Stimulated activated CD4-positive, alpha-beta T cell treated with anti-CD3 and anti-CD28 coated beads, Interleukin-1b, Interleukin-23, amount 100 ng/mL, for 48 hours (primary cell): Measurements from ENCODE around the gene DPP7.

Experiments used
- DNase-seq: peaks from one replicate; pipeline ENCODE4 v3.0.0-alpha.2; 2020

DPP7 gene

DNA sequence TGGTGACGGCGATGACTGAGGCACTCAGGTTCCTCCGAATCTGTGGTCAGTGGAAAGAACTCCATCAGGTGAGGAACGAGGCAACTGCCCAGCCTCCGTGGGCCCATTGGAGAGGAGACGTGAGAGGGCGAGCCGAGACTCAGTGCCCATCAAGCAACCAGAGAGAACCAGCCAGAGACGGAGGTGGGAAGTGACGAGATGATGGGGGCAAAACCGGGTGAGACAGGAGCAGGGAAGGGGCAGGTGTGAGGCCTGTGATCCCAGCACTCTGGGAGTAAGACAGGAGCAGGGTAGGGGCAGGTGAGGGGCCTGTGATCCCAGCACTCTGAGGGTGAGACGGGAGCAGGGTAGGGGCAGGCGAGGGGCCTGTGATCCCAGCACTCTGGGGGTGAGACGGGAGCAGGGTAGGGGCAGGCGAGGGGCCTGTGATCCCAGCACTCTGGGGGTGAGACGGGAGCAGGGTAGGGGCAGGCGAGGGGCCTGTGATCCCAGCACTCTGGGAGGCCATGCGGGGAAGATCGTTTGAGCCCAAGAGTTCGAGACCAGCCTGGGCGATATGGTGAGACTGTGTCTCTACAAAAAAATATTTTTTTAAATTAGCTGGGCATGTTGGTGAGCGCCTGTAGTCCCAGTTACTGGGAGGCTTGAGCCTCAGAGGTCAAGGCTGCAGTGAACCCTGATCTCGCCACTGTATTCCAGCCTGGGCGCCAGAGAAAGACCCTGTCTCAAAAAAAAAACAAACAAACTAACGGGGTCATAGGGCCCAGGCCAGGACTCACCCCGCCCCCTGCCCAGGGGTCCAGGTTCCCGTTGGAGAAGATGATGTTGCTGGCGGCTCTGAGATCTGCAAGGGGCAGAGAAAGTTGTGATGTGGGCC, 3.4 kb downstream of the DPP7 start:
- no peak for DNase-seq

DNA sequence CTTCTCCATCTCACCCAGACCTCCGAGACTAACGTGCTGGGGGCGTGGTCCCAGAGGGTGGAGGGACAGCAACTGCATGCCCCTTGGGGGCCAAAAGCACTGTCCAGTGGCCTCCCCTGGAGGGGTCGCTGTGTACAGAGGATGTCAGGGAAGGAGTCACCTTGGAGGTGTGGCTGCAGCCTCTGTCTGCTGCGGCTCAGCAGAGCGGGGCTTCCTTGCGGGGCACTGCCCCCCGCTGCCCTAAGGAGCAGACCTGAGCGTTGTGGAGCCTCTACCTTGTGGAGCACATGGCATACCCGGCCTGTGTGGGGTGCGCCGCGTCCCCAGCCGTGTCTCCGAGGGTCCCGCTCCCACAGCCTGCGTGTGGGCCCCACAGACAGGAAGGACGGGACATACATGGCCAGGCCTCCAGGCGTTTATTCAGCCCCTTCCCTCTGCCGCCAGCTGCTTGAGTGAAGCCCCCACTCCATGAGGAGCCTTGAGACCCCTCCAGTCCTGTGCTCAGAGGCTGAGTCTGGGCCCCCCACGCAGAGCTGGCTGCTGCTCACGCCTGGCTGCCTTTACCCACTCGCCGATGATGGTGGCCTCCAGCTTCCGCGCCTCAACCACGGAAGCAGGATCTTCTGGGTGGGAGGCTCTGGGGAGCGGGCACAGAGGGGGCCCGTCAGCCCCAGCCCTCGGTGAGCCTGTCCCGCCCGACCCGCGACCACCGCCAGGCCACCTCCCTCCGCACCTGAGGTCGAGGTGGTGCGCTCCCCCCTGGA, 4.2 kb downstream of the DPP7 start:
- no peak for DNase-seq

DNA sequence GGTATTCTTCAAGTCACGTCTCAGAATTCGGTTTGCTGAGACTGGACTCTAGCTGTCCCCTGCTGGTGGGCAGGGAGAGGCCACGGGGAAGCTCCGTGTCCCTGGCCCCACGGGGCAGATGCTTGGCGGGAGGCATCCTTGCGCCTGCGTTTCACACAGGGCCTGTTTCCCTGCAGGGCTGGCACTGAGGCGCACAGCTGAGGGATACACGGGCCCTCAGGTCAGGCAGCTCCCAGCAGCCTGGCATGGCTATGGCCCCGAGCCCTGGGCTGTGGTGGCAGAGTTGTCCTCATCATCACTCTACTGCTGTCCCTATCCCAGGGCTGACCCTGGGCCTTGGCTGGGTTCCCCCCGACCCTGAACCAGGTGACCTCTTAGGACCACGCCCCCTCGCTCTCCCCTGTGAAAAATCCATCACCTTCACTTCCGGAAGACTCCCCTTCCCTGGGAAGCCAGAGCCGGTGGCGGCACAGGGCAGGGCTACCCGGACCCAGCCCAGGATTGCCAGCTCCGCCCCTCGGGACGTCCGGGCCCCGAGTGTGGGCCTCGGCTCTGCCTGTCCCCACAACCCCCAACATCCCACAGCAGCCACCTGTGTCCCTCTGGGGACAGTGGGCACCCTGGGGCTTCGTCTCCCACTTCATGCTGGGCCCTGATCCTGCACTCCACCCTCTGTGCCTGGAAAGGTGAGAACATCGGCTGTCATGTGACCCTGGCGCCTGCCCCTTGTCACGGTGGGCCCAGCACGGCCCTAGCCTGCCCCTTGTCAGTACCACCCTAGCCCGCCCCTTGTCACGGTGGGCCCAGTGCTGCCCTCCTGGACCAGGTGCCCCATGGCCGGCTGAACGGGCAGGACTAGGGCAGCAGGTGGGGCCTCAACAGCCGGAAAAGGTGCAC, 5.0 kb downstream of the DPP7 start:
- no peak for DNase-seq

- DNase-seq: no peak
Measured at GRCh38 chr9:137108608-137109249, 5.8 kb downstream of the DPP7 start.

DNA sequence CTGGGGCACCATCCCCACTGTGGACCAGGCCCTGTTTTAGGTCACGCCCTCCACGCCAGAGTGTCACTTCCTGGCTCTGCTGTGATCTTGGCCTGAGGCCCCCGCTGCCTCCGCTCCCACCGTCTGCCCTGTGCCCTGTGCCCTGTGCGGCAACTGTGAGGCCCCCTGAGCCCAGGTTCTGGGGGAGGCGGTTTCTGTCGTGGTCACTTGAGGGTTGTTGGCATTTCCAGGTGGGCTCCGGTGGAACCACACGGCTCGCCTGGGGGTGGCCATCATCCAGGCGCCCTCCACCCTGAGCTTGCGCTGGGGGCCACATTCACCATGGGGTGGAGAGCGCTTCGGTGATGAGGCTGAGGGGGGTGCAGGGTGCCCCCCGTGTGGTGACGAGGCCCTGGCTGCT, 6.6 kb downstream of the DPP7 start:
- no peak for DNase-seq

DNA sequence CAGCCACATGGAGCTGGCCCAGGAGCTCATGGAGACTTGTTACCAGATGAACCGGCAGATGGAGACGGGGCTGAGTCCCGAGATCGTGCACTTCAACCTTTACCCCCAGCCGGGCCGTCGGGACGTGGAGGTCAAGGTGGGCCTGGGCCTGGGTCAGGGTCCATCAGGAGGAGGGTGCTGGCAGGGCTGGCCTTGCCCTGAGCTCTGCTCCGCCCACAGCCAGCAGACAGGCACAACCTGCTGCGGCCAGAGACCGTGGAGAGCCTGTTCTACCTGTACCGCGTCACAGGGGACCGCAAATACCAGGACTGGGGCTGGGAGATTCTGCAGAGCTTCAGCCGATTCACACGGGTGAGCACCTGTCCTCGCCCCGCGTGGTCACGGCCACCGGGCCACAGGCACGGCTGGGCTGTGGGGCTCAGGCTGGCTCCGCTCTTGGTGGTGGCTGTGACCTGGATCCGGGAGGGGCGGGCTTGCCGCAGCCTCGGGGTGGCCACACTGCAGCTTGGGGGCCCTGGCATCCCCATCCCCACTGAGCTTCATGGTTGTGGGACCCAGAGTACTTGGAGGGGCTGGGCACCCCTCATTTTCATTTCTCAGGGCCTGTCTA, 7.1 kb downstream of the DPP7 start:
- no peak for DNase-seq

- no peak for DNase-seq
Measured at GRCh38 chr9:137106662-137107250, 7.8 kb downstream of the DPP7 start.

DNA sequence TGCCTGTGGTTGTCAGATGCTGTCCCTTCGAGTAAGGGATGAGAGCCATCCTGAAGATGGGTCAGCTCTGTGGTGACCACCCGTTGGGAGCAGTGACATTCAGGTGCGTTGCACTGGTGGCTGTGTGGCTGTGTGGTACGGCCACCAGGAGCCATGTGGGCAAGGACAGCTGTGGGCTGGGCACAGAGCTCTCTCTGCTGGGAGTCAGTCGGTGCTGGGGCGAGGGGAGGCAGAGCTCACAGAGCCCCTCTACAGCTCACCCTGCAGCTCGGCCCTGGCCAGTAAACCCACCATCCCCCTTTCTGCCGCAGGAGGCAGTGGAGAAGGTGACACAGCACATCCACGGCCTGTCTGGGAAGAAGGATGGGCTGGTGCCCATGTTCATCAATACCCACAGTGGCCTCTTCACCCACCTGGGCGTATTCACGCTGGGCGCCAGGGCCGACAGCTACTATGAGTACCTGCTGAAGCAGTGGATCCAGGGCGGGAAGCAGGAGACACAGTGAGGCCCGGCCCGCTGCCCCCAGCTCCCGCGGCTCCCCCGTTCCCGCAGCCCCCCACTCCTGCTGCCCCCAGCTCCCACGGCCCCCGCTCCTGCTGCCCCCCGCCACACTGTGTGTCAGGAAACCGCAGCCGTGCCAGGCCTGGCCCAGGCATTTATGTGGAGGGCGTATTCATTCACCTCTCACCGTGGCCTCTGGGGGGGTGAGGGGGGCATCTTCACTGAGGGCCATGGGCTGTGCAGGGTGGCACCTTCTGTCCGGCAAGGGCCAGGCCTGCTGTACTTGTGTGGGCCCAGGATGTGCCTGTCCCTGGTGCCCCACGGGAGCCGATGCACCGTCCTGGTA, 8.5 kb downstream of the DPP7 start:
- no peak for DNase-seq

GRCh38 chr9:137103206-137103999, 11.1 kb downstream of the DPP7 start:
- DNase-seq: no peak

- no peak for DNase-seq
Measured at GRCh38 chr9:137099231-137099630, 15.3 kb downstream of the DPP7 start.

- no peak for DNase-seq
Measured at GRCh38 chr9:137097761-137098462, 16.6 kb downstream of the DPP7 start.

GRCh38 chr9:137096785-137097546, 17.6 kb downstream of the DPP7 start:
- no peak for DNase-seq

- DNase-seq: peak; percentile 86
Measured at GRCh38 chr9:137095664-137096517, 18.6 kb downstream of the DPP7 start.

GRCh38 chr9:137089232-137089947, 25.1 kb downstream of the DPP7 start:
- DNase-seq: no peak

- DNase-seq: no peak
Measured at GRCh38 chr9:137088121-137088520, 26.4 kb downstream of the DPP7 start.

GRCh38 chr9:137087409-137087925, 27.1 kb downstream of the DPP7 start:
- DNase-seq: no peak
